Activated B cell treated with CpG ODN at 0.5 μM for 24 hours (primary cell): ENCODE measurements around the gene ZNF319. TPM values are rescaled to one million over a fixed set of nuclear protein-coding genes. Genes with fewer than 3 reads are reported as not detected.

Experiments used
- ATAC-seq: fragments of 200-7000 bp; cut with Tn5 transposase; one replicate; pipeline ENCODE4 v1.10.0; 2021; ENCODE audit warnings: low read depth, mild to moderate bottlenecking, moderate library complexity
- CTCF ChIA-PET: fragments of 350-600 bp; sonication (Branson Sonifier 250); formaldehyde crosslinking; loops from one replicate; lab custom pipeline; 2021; ENCODE audit warnings: antibody characterized with exemption; lab: Charles Lee
- POLR2A ChIA-PET: fragments of 350-600 bp; sonication (Branson Sonifier 250); formaldehyde crosslinking; loops from one replicate; lab custom pipeline; 2021; ENCODE audit warnings: antibody characterized with exemption; lab: Charles Lee
- DNase-seq: peaks from one replicate; pipeline ENCODE4 v3.0.0; 2022
- H3K27ac Mint-ChIP-seq: one replicate; pipeline ENCODE4 v1.8.0; 2020; ENCODE audit warnings: mixed read lengths
- H3K27me3 Mint-ChIP-seq: one replicate; pipeline ENCODE4 v1.8.0; 2021; ENCODE audit warnings: mixed read lengths
- H3K36me3 Mint-ChIP-seq: one replicate; pipeline ENCODE4 v1.8.0; 2021; ENCODE audit warnings: low read depth, mixed read lengths
- H3K4me1 Mint-ChIP-seq: one replicate; pipeline ENCODE4 v1.8.0; 2021; ENCODE audit warnings: mixed read lengths
- H3K4me3 Mint-ChIP-seq: one replicate; pipeline ENCODE4 v1.8.0; 2020; ENCODE audit warnings: mild to moderate bottlenecking, mixed read lengths
- H3K9me3 Mint-ChIP-seq: one replicate; pipeline ENCODE4 v1.8.0; 2020; ENCODE audit warnings: mixed read lengths
- CTCF ChIP-seq: fragments of 200-600 bp; IDR thresholded peaks from one replicate; pipeline ENCODE4 v1.8.0; 2022; ENCODE audit warnings: antibody characterized with exemption, mild to moderate bottlenecking
- intact Hi-C: fragments of 100-400 bp; cut with micrococcal nuclease; formaldehyde crosslinking; loops from one replicate; pipeline ENCODE4 v1.15.1; 2024
- total RNA-seq: library from RNA; stranded (reverse); gene quantifications from 2 replicates; pipeline ENCODE4 v1.2.3, GENCODE V29; 2022

ZNF319 gene
- total RNA-seq, 1 donor from 2014 or later = 10.6 TPM

- H3K4me1 Mint-ChIP-seq = no peaks in the 10 kb centered on the region
- H3K27me3 Mint-ChIP-seq = peaks cover 19% of the 10 kb centered on the region
- POLR2A ChIA-PET = no interaction called here
- no peak for TF ChIP-seq CTCF
- no peaks in the 10 kb centered on the region for H3K9me3 Mint-ChIP-seq
- CTCF ChIA-PET = no interaction called here
- intact Hi-C loops = no loop called here
- ATAC-seq (no peak), DNase-seq (no peak)
- H3K27ac Mint-ChIP-seq = no peak overlapping the region
- no peaks in the 10 kb centered on the region for H3K36me3 Mint-ChIP-seq
- H3K4me3 Mint-ChIP-seq = no peak overlapping the region
These were observed 30.7 kb upstream of the ZNF319 start for GRCh38 chr16:58031016-58031800.

GRCh38 chr16:58030136-58030840 is 29.8 kb upstream of the ZNF319 start:
- H3K9me3 Mint-ChIP-seq = no peaks in the 10 kb centered on the region
- no peak overlapping the region for H3K27ac Mint-ChIP-seq
- H3K4me1 Mint-ChIP-seq = no peaks in the 10 kb centered on the region
- H3K36me3 Mint-ChIP-seq = no peaks in the 10 kb centered on the region
- ChIA-PET CTCF (no interaction called here), POLR2A (no interaction called here)
- DNase-seq = no peak
- intact Hi-C loops = no loop called here
- ATAC-seq = no peak
- TF ChIP-seq CTCF = no peak
- peaks cover 19% of the 10 kb centered on the region for H3K27me3 Mint-ChIP-seq
- no peak overlapping the region for H3K4me3 Mint-ChIP-seq

GRCh38 chr16:58029410-58029809 is 28.9 kb upstream of the ZNF319 start:
- CTCF ChIA-PET = no interaction called here
- no peak overlapping the region for H3K27ac Mint-ChIP-seq
- POLR2A ChIA-PET = no interaction called here
- H3K27me3 Mint-ChIP-seq = peaks cover 26% of the 10 kb centered on the region
- H3K36me3 Mint-ChIP-seq = no peaks in the 10 kb centered on the region
- no peak overlapping the region for H3K4me3 Mint-ChIP-seq
- H3K4me1 Mint-ChIP-seq = peaks cover 7% of the 10 kb centered on the region
- DNase-seq = no peak
- no peak for ATAC-seq
- no peak for TF ChIP-seq CTCF
- H3K9me3 Mint-ChIP-seq = no peaks in the 10 kb centered on the region
- intact Hi-C loops = loop anchor here (5.0 to 10.0 kb wide), 2 partner anchors 165 to 363 kb away; partner anchors contain the start of genes CSNK2A2 and GINS3

- H3K4me1 Mint-ChIP-seq = peaks cover 7% of the 10 kb centered on the region
- ChIA-PET CTCF (interaction anchor here (0.8 kb wide), 1 partner anchor 93 kb away, joined by 3 read pairs; no protein-coding TSS in a partner anchor), POLR2A (no interaction called here)
- intact Hi-C loops = loop anchor here (5.0 to 10.0 kb wide), 2 partner anchors 166 to 364 kb away; partner anchors contain the start of genes CSNK2A2 and GINS3
- TF ChIP-seq CTCF = no peak
- H3K27ac Mint-ChIP-seq = no peak overlapping the region
- H3K4me3 Mint-ChIP-seq = no peak overlapping the region
- peaks cover 26% of the 10 kb centered on the region for H3K27me3 Mint-ChIP-seq
- no peaks in the 10 kb centered on the region for H3K36me3 Mint-ChIP-seq
- ATAC-seq (no peak), DNase-seq (no peak)
- no peaks in the 10 kb centered on the region for H3K9me3 Mint-ChIP-seq
These were observed 28.1 kb upstream of the ZNF319 start for GRCh38 chr16:58028541-58029070.
